Astrocyte (in vitro differentiated cells and primary cell): ENCODE measurements around the gene BHLHE40. TPM values are rescaled to one million over a fixed set of nuclear protein-coding genes. Genes with fewer than 3 reads are reported as not detected.
A peak's percentile ranks its signal among the peaks of the same experiment; 100 is the strongest.

Source experiments
- DNase-seq: peaks from one replicate; pipeline ENCODE4 v3.0.0-alpha.2; 2010; ENCODE audit warnings: low read depth
- FAIRE-seq: peaks from 2 replicates; lab custom pipeline; 2011; peaks lifted over from hg19 to GRCh38; lab: Jason Lieb, UNC
- H2AFZ ChIP-seq: 2 replicates; pipeline ENCODE4 v1.6.0; 2012; ENCODE audit warnings: low read depth, low read length, inconsistent platforms
- H3K27ac ChIP-seq: 2 replicates; pipeline ENCODE4 v1.5.1; 2011; ENCODE audit warnings: low read depth, low read length, inconsistent platforms
- H3K27me3 ChIP-seq: 2 replicates; pipeline ENCODE4 v1.6.0; 2011; ENCODE audit warnings: low read length, inconsistent platforms; ENCODE audit not compliant: insufficient read depth
- H3K36me3 ChIP-seq: 2 replicates; pipeline ENCODE4 v1.5.1; 2011; ENCODE audit warnings: low read length, inconsistent platforms; ENCODE audit not compliant: insufficient read depth
- H3K4me1 ChIP-seq: 2 replicates; pipeline ENCODE4 v1.5.1; 2011; ENCODE audit warnings: low read length, inconsistent platforms; ENCODE audit not compliant: insufficient read depth
- H3K4me2 ChIP-seq: 2 replicates; pipeline ENCODE4 v1.6.0; 2012; ENCODE audit warnings: low read length, inconsistent platforms
- H3K4me3 ChIP-seq: 2 replicates; pipeline ENCODE4 v1.5.1; 2011; ENCODE audit warnings: low read depth, mild to moderate bottlenecking, low read length, inconsistent platforms; ENCODE audit not compliant: insufficient read depth
- H3K79me2 ChIP-seq: 2 replicates; pipeline ENCODE4 v1.6.0; 2012; ENCODE audit warnings: mild to moderate bottlenecking, low read length, inconsistent platforms; ENCODE audit not compliant: insufficient read depth
- H3K9ac ChIP-seq: 2 replicates; pipeline ENCODE4 v1.6.0; 2012; ENCODE audit warnings: mild to moderate bottlenecking, low read length, inconsistent platforms
- H3K9me3 ChIP-seq: 2 replicates; pipeline ENCODE4 v1.5.1; 2012; ENCODE audit warnings: low read depth, mild to moderate bottlenecking, low read length, inconsistent platforms; ENCODE audit not compliant: insufficient read depth
- H4K20me1 ChIP-seq: 2 replicates; pipeline ENCODE4 v1.6.0; 2012; ENCODE audit warnings: low read length, inconsistent platforms; ENCODE audit not compliant: insufficient read depth
- H3K27ac Mint-ChIP-seq: one replicate; pipeline ENCODE4 v1.8.0; 2021; ENCODE audit warnings: mild to moderate bottlenecking, mixed read lengths; ENCODE audit not compliant: unreplicated experiment
- H3K27me3 Mint-ChIP-seq: one replicate; pipeline ENCODE4 v1.8.0; 2021; ENCODE audit warnings: low read depth, mixed read lengths; ENCODE audit not compliant: unreplicated experiment
- H3K36me3 Mint-ChIP-seq: one replicate; pipeline ENCODE4 v1.8.0; 2021; ENCODE audit warnings: low read depth, mixed read lengths; ENCODE audit not compliant: unreplicated experiment
- H3K4me1 Mint-ChIP-seq: one replicate; pipeline ENCODE4 v1.8.0; 2021; ENCODE audit warnings: low read depth, mixed read lengths; ENCODE audit not compliant: unreplicated experiment
- H3K4me3 Mint-ChIP-seq: one replicate; pipeline ENCODE4 v1.8.0; 2021; ENCODE audit warnings: mild to moderate bottlenecking, moderate library complexity, mixed read lengths; ENCODE audit not compliant: unreplicated experiment
- H3K9me3 Mint-ChIP-seq: one replicate; pipeline ENCODE4 v1.8.0; 2021; ENCODE audit warnings: mild to moderate bottlenecking, mixed read lengths; ENCODE audit not compliant: unreplicated experiment
- EZH2 ChIP-seq: IDR thresholded peaks from 2 replicates; pipeline ENCODE4 v1.6.1; 2012; ENCODE audit warnings: mild to moderate bottlenecking, low read length, inconsistent platforms; ENCODE audit not compliant: insufficient read depth
- total RNA-seq: library from RNA; stranded (reverse); gene quantifications from 2 replicates; pipeline ENCODE4 v1.2.1, GENCODE V29; 2021
- TF ChIP-seq, protein P1 (sequence below): IDR thresholded peaks from 2 replicates; pipeline ENCODE4 v1.5.1; 2011; ENCODE audit warnings: low read depth, mild to moderate bottlenecking, inconsistent platforms, low read length, moderate library complexity; ENCODE audit not compliant: insufficient read depth

BHLHE40 gene
- total RNA-seq, 1 donor from 2014 or later, result 156 TPM

- Mint-ChIP-seq H3K27me3 (no peaks in the 10 kb centered on the region), H3K27ac (peak overlapping the region; percentile 99), H3K9me3 (no peaks in the 10 kb centered on the region), H3K4me3 (no peak overlapping the region), H3K4me1 (peaks cover 32% of the 10 kb centered on the region), H3K36me3 (no peaks in the 10 kb centered on the region)
- Histone ChIP-seq H3K9ac (peak overlapping the region; percentile 86), H3K4me1 (peaks cover 22% of the 10 kb centered on the region), H3K79me2 (no peaks in the 10 kb centered on the region), H4K20me1 (no peaks in the 10 kb centered on the region), H3K36me3 (no peaks in the 10 kb centered on the region), H3K27ac (peak overlapping the region; percentile 100), H3K4me2 (peak overlapping the region; percentile 68), H3K4me3 (no peak overlapping the region), H3K9me3 (no peaks in the 10 kb centered on the region), H2AFZ (no peak overlapping the region), H3K27me3 (no peaks in the 10 kb centered on the region)
- no peak for FAIRE-seq
- peak; percentile 69 for DNase-seq
- no peak for TF ChIP-seq EZH2
- TF ChIP-seq, protein P1, sequence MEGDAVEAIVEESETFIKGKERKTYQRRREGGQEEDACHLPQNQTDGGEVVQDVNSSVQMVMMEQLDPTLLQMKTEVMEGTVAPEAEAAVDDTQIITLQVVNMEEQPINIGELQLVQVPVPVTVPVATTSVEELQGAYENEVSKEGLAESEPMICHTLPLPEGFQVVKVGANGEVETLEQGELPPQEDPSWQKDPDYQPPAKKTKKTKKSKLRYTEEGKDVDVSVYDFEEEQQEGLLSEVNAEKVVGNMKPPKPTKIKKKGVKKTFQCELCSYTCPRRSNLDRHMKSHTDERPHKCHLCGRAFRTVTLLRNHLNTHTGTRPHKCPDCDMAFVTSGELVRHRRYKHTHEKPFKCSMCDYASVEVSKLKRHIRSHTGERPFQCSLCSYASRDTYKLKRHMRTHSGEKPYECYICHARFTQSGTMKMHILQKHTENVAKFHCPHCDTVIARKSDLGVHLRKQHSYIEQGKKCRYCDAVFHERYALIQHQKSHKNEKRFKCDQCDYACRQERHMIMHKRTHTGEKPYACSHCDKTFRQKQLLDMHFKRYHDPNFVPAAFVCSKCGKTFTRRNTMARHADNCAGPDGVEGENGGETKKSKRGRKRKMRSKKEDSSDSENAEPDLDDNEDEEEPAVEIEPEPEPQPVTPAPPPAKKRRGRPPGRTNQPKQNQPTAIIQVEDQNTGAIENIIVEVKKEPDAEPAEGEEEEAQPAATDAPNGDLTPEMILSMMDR, result no peak
Measured at GRCh38 chr3:4994144-4994730, 15.0 kb downstream of the BHLHE40 start.

DNA sequence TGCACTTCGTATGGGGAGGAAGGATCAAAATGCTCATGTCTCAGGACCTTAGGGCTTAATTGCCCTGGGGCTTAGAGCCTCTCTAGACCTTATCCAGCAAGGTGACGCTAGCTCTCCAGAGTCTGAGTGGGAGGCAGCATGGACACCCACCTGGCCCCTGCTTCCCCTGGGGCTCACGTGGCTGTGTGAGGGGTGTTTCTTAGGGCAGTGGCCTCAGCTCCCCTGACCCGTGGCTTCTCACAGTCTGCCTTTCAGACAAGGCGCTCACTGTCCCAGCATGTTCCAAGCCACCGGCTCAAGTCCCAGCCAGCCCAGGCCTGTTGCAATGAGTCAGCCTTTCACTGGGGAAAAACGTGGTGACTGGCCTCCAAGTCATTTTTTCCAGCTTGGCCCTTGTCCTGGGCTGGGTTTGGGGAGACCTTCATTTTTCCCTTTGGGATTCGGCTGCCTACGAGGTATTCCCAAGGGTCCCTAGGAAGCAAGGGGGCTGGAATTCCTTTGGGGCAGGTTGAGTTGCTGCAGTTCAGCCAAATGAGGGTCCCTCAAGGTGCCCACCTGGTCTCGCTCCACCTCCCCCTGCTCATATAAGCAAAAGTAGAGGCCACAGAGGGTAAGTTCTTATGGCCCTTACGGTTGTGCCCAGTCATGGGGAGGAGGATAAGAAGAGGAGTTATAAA, 15.7 kb downstream of the BHLHE40 start:
- H3K79me2 ChIP-seq, result no peaks in the 10 kb centered on the region
- Mint-ChIP-seq H3K4me1 (peaks cover 36% of the 10 kb centered on the region), H3K27ac (peak overlapping the region; percentile 99), H3K9me3 (no peaks in the 10 kb centered on the region), H3K36me3 (no peaks in the 10 kb centered on the region), H3K4me3 (no peak overlapping the region), H3K27me3 (no peaks in the 10 kb centered on the region)
- no peak overlapping the region for H3K4me3 ChIP-seq
- peak overlapping the region; percentile 68 for H3K4me2 ChIP-seq
- TF ChIP-seq, protein P1, result no peak
- FAIRE-seq, result no peak
- no peaks in the 10 kb centered on the region for H3K9me3 ChIP-seq
- no peaks in the 10 kb centered on the region for H3K27me3 ChIP-seq
- H3K27ac ChIP-seq, result peak overlapping the region; percentile 100
- no peaks in the 10 kb centered on the region for H3K36me3 ChIP-seq
- H3K4me1 ChIP-seq, result peaks cover 22% of the 10 kb centered on the region
- H2AFZ ChIP-seq, result peak overlapping the region; percentile 55
- DNase-seq, result peak; percentile 95
- H4K20me1 ChIP-seq, result no peaks in the 10 kb centered on the region
- H3K9ac ChIP-seq, result peak overlapping the region; percentile 86
